Heart right ventricle (tissue), 16 donors: ENCODE data around the gene NRXN3. TPM values are rescaled to one million over a fixed set of nuclear protein-coding genes. Genes with fewer than 3 reads are reported as not detected.

Experiments
- ATAC-seq, 8 donors: fragments of 200-7000 bp; cut with Tn5 transposase; one replicate each; pipeline ENCODE4 v1.9.1; 2020; ENCODE audit warnings: mild to moderate bottlenecking in 8 of 8, moderate library complexity in 8 of 8, moderate number of reproducible peaks in 1 of 8
- DNase-seq, 2 donors: peaks; one replicate each; pipeline ENCODE4 v3.0.0-alpha.2; 2020
- H3K27ac ChIP-seq, 10 donors: fragments of 200-600 bp; sonication (generic) in 2 of 10; one replicate each; pipeline versions ENCODE4 v1.5.0 to v1.8.0; 2020 to 2022; ENCODE audit warnings: mild to moderate bottlenecking in 3 of 10
- H3K27me3 ChIP-seq, 7 donors: fragments of 200-600 bp; one replicate each; pipeline ENCODE4 v1.8.0; 2021 to 2022; ENCODE audit warnings: mild to moderate bottlenecking in 2 of 7
- H3K36me3 ChIP-seq, 9 donors: fragments of 200-600 bp; sonication (generic) in 1 of 9; one replicate each; pipeline versions ENCODE4 v1.5.0 to v1.8.0; 2020 to 2022; ENCODE audit warnings: mild to moderate bottlenecking in 2 of 9
- H3K4me1 ChIP-seq, 9 donors: fragments of 200-600 bp; sonication (generic) in 1 of 9; one replicate each; pipeline versions ENCODE4 v1.5.0 to v1.8.0; 2020 to 2022; ENCODE audit warnings: mild to moderate bottlenecking in 4 of 9
- H3K4me3 ChIP-seq, 10 donors: fragments of 200-600 bp; sonication (generic) in 2 of 10; one replicate each; pipeline versions ENCODE4 v1.5.0 to v1.8.0; 2020 to 2022; ENCODE audit warnings: mild to moderate bottlenecking in 7 of 10, moderate library complexity in 2 of 10
- H3K9me3 ChIP-seq, 11 donors: fragments of 200-600 bp in 10 of 11; sonication (generic) in 2 of 11; one replicate each; pipeline versions ENCODE4 v1.5.0 to v1.8.0; 2013 to 2022; ENCODE audit warnings: mild to moderate bottlenecking in 2 of 11, control low read depth in 1 of 11, moderate library complexity in 1 of 11
- WGBS, 2 donors: extraction: QIAGEN DNeasy Blood & Tissue Kit; methylation state at CpG; one replicate each; pipeline ENCODE4 v1.1.7; 2013; ENCODE audit warnings: inconsistent platforms in 1 of 2; 5-methylcytosine and 5-hydroxymethylcytosine counted together
- intact Hi-C, 10 donors: fragments of 100-400 bp; cut with DNase I; formaldehyde crosslinking; loops; one replicate each; pipeline versions ENCODE4 v1.11.1 to v1.14.2; 2022
- polyA plus RNA-seq, 2 donors: library from polyadenylated mRNA; stranded (reverse); fragments of 200-250 nt; gene quantifications; one replicate each; pipeline ENCODE4 v1.2.3, GENCODE V29; 2013
- total RNA-seq, 10 donors: library from RNA; stranded (reverse); fragmentation: NEBNext Ultra II Directional in 3 of 10; extraction: Animal tissue kit (Norgen Biotek cat#: 25700) in 3 of 10; gene quantifications; one replicate each; pipeline versions ENCODE4 v1.2.1 to v1.2.4, GENCODE V29; 2021 to 2023
- TF ChIP-seq, protein P1 (sequence below), 9 donors: fragments of 200-600 bp; sonication (generic) in 2 of 9; IDR thresholded peaks; one replicate each; pipeline versions ENCODE4 v1.5.0 to v1.8.0; 2021 to 2022; ENCODE audit warnings: antibody characterized with exemption in 9 of 9, mild to moderate bottlenecking in 5 of 9, moderate library complexity in 1 of 9
- donor health status: Arrhythmogenic right ventricular cardiomyopathy.
- donor health status: ischemic (EF 13 %, LVEDD 7.1; RV severe dilation, severe dysfunction).
- donor health status: healthy with polysubstance abuse.
- donor health status: DM: no; HTN: yes; CAD: no.
- donor health status: DM: no; HTN: no; CAD: no.
- donor health status: ischemic (EF 25% LVEDD 6.9; RV normal size, moderate dysfunction).
- donor health status: ischemic (EF 25% LVEDD 5.7; RV mildly dilated, moderate dysfunction).
- donor health status: healthy.
- donor health status: DM: yes; HTN: yes; CAD: no.
- donor health status: Ischemic cardiomyopathy.
- donor health status: ischemic (EF 35%, LVEDD 5.7; RV mildly dilated, moderate dysfunction).
- donor health status: nonischemic (EF 11% LVEDD 7.7; RV severe dilation, severe dysfunction).
- donor health status: DM: yes; HTN: yes; CAD: no.
- donor health status: PGD.
- donor health status: ischemic (EF 29% LVEDD 5.4; RV normal size, mild dysfunction).
- donor health status: nonischemic (EF 23%, LVEDD 6.1; RV moderate dilation, normal function).

Gene NRXN3
- total and polyA plus RNA-seq, 12 donors, result 0.23 to 1.8 (median 0.87) TPM

DNA sequence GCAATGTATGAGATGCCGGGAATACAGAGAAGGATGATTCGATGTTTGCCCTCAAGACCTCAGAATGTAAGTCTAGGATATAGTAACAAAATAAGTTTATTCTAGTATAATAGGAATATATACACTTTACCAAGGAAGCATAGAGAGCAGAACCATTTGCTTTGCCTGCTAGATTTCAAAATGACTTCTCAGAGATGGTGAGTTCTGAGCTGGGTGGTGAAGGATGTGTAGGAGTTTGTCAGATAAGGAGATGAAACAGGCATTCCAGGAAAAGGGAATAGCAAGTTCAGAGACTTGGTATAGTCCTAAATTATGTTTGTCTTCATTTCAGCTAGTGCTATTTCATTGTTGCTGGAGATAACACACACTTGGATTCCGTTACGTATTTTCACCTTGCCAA is 1385.3 kb downstream of the NRXN3 start:
- 90 to 92% methylated on average over 4 of the region's 4 CpGs for WGBS, 2 donors
- Histone ChIP-seq H3K4me1 (no peaks in the 10 kb centered on the region), H3K36me3 (no peaks in the 10 kb centered on the region), H3K27ac (no peak overlapping the region), H3K9me3 (peaks cover 0 to 3% (median 0%) of the 10 kb centered on the region in 11 donors), H3K4me3 (no peak overlapping the region), H3K27me3 (no peaks in the 10 kb centered on the region)
- TF ChIP-seq, protein P1, sequence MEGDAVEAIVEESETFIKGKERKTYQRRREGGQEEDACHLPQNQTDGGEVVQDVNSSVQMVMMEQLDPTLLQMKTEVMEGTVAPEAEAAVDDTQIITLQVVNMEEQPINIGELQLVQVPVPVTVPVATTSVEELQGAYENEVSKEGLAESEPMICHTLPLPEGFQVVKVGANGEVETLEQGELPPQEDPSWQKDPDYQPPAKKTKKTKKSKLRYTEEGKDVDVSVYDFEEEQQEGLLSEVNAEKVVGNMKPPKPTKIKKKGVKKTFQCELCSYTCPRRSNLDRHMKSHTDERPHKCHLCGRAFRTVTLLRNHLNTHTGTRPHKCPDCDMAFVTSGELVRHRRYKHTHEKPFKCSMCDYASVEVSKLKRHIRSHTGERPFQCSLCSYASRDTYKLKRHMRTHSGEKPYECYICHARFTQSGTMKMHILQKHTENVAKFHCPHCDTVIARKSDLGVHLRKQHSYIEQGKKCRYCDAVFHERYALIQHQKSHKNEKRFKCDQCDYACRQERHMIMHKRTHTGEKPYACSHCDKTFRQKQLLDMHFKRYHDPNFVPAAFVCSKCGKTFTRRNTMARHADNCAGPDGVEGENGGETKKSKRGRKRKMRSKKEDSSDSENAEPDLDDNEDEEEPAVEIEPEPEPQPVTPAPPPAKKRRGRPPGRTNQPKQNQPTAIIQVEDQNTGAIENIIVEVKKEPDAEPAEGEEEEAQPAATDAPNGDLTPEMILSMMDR (IDR thresholded peaks at IDR 0.05), result no peak
- intact Hi-C loops, result no loop called here
- ATAC-seq (no peak), DNase-seq (no peak)

DNA sequence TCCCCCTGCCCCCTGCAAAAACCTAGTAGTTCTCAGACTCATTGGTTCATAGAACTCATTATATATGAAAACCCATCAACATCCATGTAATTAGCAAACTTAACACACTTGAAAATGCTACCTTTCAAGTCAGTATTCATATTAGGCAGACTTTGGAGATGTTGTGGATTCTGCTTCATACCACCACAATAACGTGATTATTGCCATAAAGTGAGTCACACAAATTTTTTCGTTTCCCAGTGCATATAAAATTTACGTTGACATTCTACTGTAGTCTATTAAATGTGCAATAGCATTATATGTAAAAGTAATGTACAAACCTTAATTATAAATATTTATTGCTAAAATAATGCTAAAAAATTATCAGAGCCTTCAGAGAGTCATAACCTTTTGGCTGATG is 1387.1 kb downstream of the NRXN3 start:
- DNase-seq, result no peak
- H3K4me1 ChIP-seq, result no peaks in the 10 kb centered on the region
- no peaks in the 10 kb centered on the region for H3K36me3 ChIP-seq
- WGBS, 2 donors, result 85 to 93% methylated on average over 3 of the region's 3 CpGs
- peaks cover 0 to 3% (median 0%) of the 10 kb centered on the region in 11 donors for H3K9me3 ChIP-seq
- no peaks in the 10 kb centered on the region for H3K27me3 ChIP-seq
- ATAC-seq, result no peak
- intact Hi-C loops, result no loop called here
- TF ChIP-seq, protein P1 (IDR thresholded peaks at IDR 0.05), result no peak
- no peak overlapping the region for H3K27ac ChIP-seq
- H3K4me3 ChIP-seq, result no peak overlapping the region

DNA sequence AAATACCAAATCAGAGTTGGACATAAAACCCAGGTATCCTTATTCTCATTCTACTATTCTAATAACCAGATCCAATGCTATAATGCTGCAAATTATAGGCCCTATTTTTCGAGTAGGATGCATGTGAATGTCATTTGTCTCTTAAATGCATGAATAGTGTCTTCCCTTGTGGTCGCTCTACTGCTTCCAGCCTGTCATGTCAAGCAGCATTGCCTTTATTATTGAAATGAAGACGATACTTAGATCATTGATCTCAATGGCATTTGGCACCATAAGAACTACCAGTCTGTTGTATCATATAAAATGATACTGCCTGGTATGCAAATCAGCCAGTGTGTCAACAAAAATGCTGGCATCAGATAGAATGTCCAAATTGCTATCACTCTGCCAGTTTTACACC is 1392.0 kb downstream of the NRXN3 start:
- peaks cover 0 to 3% (median 0%) of the 10 kb centered on the region in 11 donors for H3K9me3 ChIP-seq
- TF ChIP-seq, protein P1 (IDR thresholded peaks at IDR 0.05), result no peak
- H3K27ac ChIP-seq, result no peak overlapping the region
- intact Hi-C loops, result no loop called here
- ATAC-seq (no peak), DNase-seq (no peak)
- H3K27me3 ChIP-seq, result no peaks in the 10 kb centered on the region
- 82 to 92% methylated on average over 3 of the region's 3 CpGs for WGBS, 2 donors
- no peaks in the 10 kb centered on the region for H3K36me3 ChIP-seq
- H3K4me3 ChIP-seq, result no peak overlapping the region
- no peaks in the 10 kb centered on the region for H3K4me1 ChIP-seq

DNA sequence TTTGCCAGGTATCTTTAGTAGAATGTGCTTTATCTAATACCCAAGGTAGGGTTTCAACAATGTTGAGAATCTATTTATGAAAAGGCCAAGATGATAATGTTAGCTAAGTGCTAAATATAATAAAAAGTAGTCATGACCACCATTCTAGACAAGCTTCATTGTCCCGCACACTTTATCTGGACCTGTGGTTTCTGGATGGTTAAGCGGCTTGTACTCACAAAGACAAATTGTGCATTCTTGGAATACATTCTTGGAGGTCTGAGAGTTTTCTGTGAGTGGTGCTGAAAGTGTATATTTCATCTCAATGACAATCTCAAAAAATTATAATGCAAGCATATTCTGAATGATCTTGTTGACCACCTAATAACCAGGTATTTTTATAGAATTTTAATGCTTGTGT is 1394.2 kb downstream of the NRXN3 start:
- no peaks in the 10 kb centered on the region for H3K9me3 ChIP-seq
- no peaks in the 10 kb centered on the region for H3K4me1 ChIP-seq
- no peak overlapping the region for H3K27ac ChIP-seq
- DNase-seq, result no peak
- no peaks in the 10 kb centered on the region for H3K27me3 ChIP-seq
- TF ChIP-seq, protein P1 (IDR thresholded peaks at IDR 0.05), result no peak
- intact Hi-C loops, result no loop called here
- H3K4me3 ChIP-seq, result no peak overlapping the region
- ATAC-seq, result no peak
- 76 to 83% methylated on average over 2 of the region's 2 CpGs for WGBS, 2 donors
- no peaks in the 10 kb centered on the region for H3K36me3 ChIP-seq
